NCI-H1694 (cell line): ENCODE data around the gene CATSPERZ.

Source experiments
- DNase-seq: peaks from one replicate; lab custom pipeline; 2025; lab: John Stamatoyannopoulos, UW

Gene CATSPERZ

DNA sequence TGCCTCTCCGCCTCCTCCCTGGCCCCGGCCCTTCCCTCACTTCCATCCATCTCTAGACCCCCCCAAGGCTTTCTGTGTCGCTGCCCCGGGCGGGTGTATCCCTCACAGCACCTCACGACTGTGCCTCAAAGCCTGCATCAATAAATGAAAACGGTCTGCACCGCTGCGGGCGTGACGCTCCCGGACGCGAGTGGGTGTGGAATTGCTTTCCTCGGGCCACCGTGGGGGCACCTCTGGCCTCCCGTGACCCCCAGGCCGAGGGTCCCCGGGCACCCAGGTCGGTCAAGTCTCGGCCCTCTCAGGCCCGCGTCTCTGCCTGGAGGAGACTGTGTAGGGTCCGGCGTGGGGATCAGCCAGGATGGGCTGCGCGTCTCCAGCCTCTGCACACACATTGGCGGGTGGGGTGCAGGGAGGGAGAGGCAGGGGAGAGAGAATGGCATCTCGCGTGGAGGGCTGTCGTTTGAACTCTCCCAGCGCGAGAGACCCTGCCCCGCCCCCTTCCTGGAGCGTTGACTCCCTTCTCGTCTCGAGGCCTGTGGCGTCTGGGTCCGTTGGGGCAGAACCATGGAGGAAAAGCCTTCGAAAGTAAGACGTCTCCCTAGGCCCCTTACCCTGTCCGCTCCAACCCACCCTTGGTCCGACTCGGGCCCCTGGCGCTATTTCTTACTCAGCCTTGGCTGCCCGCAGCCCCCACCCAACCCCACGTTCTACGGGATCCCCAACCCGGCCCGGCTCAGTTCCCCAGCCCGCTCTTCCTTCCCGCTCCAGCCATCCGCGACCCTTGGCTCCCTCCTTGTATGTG, at the start of gene CATSPERZ:
Gene CATSPERZ, plus strand, starts transcription at position 512 of the 802 bp plus-strand sequence. Its CDS starts 53 bp downstream, at position 565.
- DNase-seq: no peak

- DNase-seq: no peak
Measured at GRCh38 chr11:64250415-64251015, 49.6 kb upstream of the CATSPERZ start.

- no peak for DNase-seq
Measured at GRCh38 chr11:64251016-64251752, 49.0 kb upstream of the CATSPERZ start, which contains the start of gene PLCB3. Gene PLCB3, plus strand, starts transcription at chr11:64251530. Its CDS starts 120 bp downstream, at chr11:64251650.

DNA sequence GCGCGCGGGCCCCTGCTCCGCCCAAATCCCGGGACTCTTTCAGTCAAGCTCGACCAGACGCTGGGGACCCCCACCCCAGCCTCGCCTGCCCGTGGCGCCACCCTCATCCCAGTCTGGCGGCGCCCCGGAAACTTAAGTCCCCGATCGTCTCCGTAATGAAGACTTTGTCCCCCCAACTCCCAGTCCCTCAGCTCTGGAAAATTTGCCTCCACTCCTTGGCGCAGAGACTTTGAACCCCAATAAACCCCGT, 48.5 kb upstream of the CATSPERZ start:
- DNase-seq: no peak

- DNase-seq: no peak
Measured at GRCh38 chr11:64252003-64252872, 47.9 kb upstream of the CATSPERZ start.

- no peak for DNase-seq
Measured at GRCh38 chr11:64253043-64253442, 47.1 kb upstream of the CATSPERZ start.

- no peak for DNase-seq
Measured at GRCh38 chr11:64253481-64253880, 46.7 kb upstream of the CATSPERZ start.

- no peak for DNase-seq
Measured at GRCh38 chr11:64254326-64254725, 45.8 kb upstream of the CATSPERZ start.

- no peak for DNase-seq
Measured at GRCh38 chr11:64255135-64256128, 44.7 kb upstream of the CATSPERZ start.

DNA sequence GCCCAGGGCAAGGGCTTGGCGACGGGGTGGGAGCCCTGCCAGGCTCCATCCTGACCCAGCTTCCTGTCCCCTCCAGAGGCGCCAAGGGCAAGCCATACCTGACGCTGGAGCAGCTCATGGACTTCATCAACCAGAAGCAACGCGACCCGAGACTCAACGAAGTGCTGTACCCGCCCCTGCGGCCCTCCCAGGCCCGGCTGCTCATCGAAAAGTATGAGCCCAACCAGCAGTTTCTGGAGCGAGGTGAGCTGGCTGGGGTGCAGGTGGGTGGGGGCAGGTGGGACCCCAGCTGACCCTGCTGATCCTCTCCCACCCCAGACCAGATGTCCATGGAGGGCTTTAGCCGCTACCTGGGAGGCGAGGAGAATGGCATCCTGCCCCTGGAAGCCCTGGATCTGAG, 43.9 kb upstream of the CATSPERZ start:
- no peak for DNase-seq

DNA sequence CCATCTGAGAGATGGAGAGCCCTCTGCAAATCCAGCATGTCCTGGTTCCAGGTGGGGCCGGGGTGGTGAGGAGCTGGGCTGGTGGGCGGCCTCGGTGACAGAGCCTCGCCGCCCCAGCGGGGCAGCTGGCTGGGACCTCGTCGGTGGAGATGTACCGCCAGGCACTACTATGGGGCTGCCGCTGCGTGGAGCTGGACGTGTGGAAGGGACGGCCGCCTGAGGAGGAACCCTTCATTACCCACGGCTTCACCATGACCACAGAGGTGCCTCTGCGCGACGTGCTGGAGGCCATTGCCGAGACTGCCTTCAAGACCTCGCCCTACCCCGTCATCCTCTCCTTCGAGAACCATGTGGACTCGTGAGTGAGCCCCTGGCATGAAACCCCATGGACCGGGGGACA, 41.8 kb upstream of the CATSPERZ start:
- DNase-seq: no peak

DNA sequence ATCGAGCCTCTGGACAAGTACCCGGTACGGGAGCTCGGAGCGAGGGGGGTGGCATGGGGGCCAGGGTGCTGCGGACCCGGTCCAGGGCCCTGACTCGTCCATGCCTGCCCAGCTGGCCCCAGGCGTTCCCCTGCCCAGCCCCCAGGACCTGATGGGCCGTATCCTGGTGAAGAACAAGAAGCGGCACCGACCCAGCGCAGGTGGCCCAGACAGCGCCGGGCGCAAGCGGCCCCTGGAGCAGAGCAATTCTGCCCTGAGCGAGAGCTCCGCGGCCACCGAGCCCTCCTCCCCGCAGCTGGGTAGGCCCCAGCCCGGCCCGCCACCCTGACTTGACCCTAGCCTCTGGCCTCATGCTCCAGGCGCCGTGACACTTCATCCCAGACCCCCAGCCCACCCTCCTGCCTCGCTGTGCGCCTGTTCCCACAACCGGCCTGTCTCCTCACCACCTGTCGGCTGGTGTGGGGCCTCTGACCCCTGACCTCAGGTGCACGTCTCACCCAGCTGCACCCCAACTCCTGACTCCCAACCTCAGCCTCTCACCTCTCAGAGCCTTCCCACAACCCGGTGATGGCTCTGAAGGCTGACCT, 41.1 kb upstream of the CATSPERZ start:
- DNase-seq: no peak

- no peak for DNase-seq
Measured at GRCh38 chr11:64259533-64260067, 40.6 kb upstream of the CATSPERZ start.

DNA sequence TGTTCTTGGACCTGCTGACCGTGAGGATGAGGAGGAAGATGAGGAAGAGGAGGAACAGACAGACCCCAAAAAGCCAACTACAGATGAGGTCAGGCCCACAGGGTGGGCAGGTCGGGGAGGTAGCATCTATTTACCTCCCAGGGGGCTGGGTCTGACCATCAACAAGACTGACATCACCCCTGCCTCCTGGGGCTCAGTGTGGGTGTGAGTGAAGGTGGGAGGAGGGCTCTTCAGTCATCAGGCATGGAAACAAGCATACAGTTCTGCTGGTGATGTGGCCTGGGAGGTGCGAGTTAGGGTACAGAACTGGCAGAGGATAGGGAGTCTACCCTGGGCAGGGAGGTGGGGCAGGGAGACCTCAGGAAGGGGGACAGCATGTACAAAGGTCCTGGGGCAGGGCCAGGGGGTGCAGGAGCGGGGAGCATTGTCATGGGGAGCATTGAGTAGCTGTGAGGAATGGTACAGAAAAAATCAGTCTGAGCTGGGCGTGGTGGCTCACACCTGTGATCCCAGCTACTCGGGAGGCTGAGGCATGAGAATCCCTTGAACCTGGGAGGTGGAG, 39.9 kb upstream of the CATSPERZ start:
- no peak for DNase-seq

DNA sequence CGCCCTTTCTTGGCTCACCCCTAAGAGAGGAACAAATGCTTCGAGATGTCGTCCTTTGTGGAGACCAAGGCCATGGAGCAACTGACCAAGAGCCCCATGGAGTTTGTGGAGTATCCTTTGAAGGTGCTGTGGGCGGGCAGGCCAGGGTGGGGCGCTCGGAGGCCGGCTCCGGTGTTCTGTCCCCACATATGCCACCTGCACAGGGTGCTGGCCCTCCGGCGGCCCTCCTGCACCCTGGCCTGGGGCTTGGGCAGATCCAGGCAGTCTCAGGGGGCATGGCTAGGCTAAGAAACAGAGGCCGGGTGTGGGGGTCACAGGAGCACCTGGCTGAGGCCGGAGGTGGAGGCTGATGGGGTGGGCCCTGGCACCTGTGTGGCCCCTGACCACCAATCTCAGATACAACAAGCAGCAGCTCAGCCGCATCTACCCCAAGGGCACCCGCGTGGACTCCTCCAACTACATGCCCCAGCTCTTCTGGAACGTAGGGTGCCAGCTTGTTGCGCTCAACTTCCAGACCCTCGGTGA, 38.5 kb upstream of the CATSPERZ start:
- no peak for DNase-seq

DNA sequence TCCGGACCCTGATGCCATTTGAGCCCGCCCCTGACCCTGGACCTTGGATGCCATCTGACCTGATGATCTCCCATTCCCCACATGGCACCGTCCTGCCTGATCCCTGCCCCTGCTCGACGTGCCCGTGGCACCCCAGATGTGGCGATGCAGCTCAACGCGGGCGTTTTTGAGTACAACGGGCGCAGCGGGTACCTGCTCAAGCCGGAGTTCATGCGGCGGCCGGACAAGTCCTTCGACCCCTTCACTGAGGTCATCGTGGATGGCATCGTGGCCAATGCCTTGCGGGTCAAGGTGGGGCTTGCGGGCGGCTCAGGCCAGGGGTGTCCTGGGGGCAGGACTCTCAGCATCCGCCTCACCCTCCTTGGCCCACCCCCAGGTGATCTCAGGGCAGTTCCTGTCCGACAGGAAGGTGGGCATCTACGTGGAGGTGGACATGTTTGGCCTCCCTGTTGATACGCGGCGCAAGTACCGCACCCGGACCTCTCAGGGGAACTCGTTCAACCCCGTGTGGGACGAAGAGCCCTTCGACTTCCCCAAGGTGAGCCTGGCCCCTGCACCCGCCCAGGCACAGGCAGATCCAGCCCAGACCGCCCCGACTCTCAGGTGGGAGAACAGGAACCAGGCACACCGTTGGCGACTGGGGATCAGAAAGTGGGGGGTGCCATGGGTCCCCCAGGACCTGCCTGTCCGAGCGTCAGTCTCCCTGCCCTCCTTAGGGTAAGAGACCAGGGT, 37.7 kb upstream of the CATSPERZ start:
- no peak for DNase-seq

DNA sequence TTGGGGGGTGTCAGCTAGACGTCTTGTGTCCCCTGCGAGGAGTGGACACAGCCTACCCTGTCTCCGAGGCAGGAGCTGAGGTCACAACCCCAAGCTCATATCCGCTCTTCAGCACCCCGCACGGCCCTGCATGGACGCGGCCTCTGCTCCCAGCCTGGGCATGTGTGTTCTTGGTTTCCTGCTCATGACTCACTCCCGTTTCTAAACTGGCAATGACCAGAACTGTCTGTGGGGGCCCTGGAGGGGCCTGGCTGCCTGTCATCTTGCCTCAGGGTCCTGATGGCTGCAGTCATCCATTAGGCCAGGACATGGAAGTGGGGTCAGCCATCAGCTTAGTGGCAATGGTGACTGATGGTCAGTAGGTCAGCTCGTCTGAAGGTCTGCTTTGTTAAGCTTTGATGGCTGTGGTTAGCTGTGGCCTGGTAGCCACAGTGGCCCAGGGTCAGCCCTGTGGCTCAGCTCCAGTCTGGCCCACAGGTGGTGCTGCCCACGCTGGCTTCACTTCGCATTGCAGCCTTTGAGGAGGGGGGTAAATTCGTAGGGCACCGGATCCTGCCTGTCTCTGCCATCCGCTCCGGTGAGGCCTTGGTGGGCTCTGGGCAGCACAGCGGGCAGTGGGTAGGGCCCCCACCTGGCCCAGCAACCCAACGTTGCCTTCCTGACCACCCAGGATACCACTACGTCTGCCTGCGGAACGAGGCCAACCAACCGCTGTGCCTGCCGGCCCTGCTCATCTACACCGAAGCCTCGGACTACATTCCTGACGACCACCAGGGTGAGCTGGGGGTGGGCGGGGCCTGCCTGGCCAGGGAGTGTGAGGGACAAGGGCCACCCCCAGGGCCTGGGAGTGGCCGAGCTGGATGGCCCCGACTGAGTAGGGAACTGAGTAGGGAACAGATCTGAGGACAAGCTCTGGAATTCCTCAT, 36.9 kb upstream of the CATSPERZ start:
- no peak for DNase-seq

GRCh38 chr11:64263947-64264317, 36.2 kb upstream of the CATSPERZ start:
- DNase-seq: no peak
